OCI-LY1 (cell line): Measurements from ENCODE around the gene CSH2.
"Not testable (repeated sequence)": the region's sequence is repeated elsewhere in the genome, so short reads cannot be mapped to it uniquely, and the experiment has no call there.

Experiments used
- CTCF ChIP-seq: fragments of 200-600 bp; sonication (generic), shearing (Covaris generic); IDR thresholded peaks from 2 replicates; pipeline ENCODE4 v1.5.1; 2017; ENCODE audit warnings: mild to moderate bottlenecking, antibody characterized with exemption, low read length, moderate library complexity, mixed read lengths
- EZH2 ChIP-seq: fragments of 200-600 bp; sonication (generic), shearing (Covaris generic); IDR thresholded peaks from 2 replicates; pipeline ENCODE4 v1.8.0; 2017; ENCODE audit warnings: borderline replicate concordance, mixed run types, mild to moderate bottlenecking, antibody characterized with exemption, low read length, moderate library complexity, mixed read lengths

DNA sequence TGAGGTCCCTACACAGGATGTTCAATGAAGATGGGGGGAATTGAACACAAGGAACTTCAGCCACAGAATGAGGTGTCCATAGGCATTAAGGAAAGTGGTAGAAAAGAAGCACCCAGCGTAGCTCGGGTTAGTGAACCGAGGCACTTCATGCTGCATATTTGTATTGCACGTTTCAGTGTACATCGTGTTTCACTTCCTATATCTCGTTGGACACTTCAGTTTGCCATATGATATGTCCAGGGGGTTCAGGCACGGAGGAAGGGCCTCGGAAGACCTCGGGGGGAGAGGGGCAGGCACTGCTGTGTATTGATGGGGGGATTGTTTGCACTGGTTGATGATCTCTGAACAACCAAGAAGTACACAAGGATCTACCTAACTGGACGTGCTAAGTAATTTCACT, 42.3 kb upstream of the CSH2 start:
- not testable (repeated sequence) for TF ChIP-seq CTCF, EZH2
